Muscle of arm (tissue), 12 donors: ENCODE results near the gene BCAS3. TPM values are rescaled to one million over a fixed set of nuclear protein-coding genes. Genes with fewer than 3 reads are reported as not detected.
A peak's percentile ranks its signal among the peaks of the same experiment; 100 is the strongest.

Experiments
- DNase-seq: peaks from one replicate; pipeline ENCODE4 v3.0.0-alpha.2; 2013
- polyA plus RNA-seq, 12 donors: library from polyadenylated mRNA; unstranded; fragments of 120-200 nt; gene quantifications; one replicate each; pipeline ENCODE4 v1.2.1, GENCODE V29; 2013; ENCODE audit not compliant: insufficient read length in 12 of 12

BCAS3 gene
- polyA plus RNA-seq, 12 donors = 8.1 to 23.8 (median 11.4) TPM; not detected in 1

DNA sequence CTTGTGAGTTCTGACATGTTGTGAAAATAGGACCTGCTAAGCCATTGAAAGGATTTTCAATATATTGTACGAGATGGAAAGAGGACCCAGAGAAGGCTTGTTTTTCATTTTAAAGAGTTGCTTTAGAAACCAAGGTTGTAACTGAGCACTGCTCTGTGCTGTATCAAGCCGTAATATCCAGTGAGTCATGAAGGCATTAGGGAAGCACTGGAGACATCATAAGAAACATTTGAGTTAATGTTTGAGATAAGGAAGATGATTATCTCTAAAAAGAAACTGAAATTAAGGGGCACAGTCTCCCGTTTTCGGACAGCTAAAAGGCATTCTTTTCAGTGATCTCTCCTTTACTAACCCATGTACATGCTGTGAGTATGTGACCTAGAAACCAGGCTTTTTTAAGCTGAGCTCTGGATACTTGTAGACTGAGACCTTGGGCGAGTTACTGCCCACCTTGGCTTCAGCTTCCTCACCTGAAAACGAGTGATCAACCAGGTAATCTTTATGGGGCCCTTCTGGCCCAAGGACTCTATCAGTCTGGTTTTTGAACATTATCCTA lies 572.8 kb downstream of the BCAS3 start:
- DNase-seq = no peak

DNA sequence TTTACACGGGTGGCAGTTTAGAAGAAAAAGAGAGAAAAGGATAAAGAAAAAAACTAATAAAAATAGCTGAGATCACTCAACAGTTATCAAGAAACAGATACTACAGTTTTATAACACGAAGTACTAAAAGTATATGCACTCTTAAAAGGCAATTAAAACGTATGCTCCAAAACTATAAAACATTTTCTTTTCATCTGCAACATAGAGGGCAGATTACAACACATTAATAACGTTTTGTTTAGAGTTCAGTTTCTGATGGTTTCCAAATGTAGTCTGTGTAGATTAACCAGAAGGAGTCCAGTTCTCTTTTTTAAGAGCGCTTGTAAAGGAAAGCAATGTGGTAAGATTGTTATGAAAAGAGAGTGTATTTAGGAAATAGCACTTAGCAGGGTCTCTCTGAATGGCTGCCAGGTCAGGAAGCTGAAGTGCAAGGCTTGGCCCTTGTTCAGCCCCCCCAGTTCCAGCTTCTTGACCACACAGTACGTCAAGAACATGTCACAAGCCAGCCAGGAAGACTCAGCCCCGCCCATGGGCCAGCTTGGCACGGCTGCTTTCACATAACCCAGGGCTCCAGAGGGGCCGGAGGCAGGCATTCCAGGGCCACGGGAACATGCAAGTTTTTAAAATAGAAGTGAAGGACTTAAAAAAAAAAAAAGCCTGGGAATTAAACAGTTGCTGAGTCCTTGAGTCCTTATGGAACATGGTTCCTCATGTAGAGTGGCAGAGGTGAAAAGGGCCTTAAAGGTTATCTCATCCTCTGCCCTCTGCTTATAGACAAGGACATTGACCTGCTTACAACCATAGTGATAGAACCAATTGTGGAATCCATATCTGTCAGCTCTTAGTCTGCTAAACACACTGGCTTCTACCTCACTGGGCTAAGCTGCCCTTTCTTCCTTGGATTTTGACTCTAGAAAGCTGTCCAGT lies 574.6 kb downstream of the BCAS3 start:
- peak; percentile 63 for DNase-seq

DNA sequence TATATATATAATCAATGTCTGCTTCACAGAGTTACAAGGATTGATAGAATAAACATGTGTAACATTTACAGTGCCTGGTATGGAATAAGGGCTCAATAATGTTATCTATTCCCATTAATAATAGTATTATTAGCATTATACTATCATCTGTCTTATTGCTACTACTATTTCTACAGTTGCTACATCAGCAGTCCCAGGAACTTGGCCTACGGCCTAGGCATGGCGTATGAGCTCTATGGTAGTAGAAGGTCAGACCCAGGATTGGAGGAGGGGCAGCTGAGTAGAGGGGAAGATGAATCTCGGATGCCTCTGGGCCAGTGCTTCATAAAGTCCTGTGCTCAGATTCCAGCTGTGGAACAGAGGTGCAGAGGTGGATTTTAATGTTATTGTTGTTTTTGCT lies 575.7 kb downstream of the BCAS3 start:
- no peak for DNase-seq

DNA sequence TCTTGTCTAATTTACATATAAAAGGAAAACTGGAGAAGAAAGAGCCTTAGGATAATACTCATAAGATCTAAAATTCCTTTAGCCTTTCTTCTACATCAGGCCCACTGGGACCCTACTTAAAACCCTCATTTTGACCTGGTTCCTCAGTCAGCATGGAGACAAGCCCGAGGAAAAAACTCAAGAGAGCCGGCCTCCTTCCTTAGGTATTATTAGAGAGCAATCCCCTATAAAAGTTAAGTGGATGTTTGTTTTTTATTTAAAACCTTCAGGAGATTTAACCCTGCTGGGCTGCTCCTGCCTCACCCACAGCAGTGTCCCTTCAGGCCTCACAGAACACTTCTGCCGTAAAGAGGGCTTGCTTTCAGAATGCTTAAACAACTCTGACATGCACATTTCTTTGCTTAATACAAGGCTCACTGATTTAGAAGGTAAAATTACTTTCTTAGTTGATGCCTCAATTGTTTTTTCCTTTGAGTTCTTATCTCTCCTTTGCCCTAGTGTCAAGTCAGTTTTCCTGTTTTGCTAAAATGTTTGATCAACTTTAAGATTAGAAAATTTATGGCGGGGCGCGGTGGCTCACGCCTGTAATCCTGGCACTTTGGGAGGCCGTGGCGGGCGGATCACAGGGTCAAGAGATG lies 576.4 kb downstream of the BCAS3 start:
- DNase-seq = no peak

DNA sequence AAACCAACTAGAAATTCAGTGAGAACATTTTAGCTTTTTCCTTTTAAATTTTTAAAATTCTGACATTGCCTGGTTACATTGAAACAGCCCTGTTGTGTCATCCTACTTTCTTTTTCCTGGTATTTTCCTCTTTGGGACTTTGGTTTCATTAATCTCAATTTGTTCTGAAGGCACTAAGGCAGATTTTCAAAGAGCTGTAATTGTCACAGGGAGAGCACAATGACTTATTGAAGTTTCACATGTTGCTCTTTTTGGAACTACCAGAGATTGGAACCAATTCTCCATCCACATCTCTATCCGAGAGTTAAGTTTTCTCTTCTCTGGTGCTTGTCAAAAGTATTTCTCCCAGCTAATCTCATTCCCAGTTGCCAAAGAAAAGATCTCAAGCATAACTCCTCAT lies 577.3 kb downstream of the BCAS3 start:
- DNase-seq = no peak

DNA sequence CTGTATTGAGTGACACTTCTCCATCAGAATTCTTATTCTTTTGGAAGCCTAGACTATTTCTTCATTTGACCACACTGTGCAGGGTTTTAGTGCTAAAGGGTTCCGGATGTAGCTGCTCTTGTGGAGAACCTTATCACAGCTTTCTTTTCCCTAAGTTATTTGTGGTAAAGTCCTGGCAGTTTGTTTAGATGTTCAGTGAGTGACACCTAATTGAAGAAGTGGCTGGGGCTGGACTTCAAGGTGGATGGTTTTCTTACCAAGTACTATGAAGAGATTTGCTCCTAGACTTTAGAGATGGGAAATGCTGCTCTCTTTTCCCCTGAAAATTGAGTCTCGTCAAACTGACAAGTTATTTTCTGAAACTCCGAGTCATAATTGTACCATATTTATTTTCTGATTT lies 578.0 kb downstream of the BCAS3 start:
- no peak for DNase-seq

DNA sequence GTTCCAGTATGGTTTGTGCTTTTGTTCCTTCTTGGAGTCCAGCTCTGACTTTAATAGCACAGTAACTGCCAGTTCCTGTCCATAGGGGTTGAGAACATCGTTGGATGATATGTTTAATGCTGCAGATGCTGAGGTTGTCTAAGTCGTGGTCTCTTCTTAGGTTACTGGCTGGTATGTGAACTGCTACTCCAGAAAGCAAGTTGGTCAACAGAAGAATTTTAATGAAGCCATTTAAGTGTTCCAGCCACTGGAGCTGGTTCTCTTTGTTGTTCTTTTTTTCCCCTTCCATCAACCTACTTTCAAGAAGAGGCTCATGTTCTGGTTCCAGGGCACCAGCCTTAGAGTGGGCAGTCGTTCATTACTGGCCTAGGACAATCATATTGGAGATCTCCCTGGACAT lies 581.7 kb downstream of the BCAS3 start:
- DNase-seq = no peak

DNA sequence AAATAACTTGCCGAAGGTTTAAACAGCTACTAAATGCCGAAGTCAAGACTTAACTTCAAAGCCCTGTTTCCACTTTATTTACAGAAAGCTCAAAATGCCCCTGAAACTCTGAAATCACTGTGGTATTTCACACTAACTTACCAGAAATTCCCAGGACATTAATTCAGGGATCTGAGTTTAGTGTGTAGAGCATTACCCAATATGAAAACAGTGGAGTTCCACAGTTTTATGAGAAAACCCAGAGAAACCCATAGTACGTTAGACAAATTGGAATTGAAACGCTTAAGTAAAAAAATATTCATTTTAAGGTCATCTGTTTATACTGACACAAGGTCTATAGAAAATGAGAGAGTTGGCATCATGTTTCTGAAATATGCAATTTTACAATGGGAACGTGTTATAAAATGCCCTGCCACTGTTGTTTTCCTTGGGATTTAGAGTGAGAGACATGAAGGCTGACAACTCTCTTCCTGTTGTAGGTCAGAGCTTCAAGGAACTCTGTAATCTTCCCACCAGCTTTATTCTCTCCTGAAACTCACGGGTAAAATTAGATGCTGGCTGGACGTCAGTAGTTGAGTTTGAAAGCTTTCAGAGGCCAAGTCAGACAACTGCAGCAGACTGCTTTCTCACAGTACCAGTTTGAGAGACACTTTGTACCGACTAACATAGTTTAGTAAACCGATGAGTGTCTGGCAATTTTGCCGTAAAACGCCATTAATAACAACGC lies 582.6 kb downstream of the BCAS3 start:
- peak; percentile 34 for DNase-seq

DNA sequence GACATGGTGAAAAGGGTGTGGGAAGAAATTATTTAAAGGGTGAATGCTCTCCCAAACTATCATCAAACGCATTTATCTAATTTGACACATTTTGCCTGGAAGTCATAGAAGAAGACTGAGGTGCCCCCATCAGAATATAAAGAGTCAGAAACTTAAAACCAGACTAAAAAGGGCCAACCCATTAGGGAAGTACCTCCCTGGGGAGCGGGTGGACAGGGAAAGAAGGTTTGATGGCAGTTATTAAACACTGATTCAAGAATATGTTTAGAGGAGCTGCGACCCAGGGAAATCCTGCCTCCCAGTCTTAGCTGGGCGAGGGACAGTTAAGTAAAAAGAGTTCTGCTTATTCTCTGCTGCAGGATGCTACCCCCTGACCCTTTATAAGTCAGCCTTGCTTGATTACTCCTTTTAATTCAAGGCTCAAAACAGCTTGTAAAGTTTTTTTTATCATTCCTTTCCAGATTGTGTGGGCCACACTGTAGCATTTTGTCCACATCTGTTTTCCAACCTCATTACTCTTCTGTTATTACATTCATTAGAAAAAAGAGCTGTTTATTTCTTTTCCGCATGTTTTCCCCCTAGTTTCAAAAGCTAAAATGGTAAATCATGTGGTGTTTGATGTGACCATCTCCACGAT lies 583.5 kb downstream of the BCAS3 start:
- no peak for DNase-seq

DNA sequence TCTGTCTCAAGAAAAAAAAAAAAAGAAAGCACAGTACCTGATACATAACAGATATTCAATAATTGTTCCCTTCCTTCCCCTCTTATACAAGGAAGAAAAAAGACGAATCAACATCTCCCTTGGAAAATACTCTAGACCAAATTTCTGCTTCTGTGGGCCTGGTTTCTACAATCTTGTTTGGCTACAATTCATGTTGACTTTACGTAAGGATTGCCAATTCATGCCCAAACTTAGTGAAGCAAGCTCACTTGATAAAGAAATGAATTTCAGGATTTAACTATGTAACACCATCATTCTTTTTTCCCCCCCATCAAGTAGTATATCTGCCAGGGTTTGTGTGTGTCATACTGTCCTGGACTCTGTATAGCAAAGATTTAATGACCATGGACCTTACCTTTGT lies 587.7 kb downstream of the BCAS3 start:
- DNase-seq = no peak

DNA sequence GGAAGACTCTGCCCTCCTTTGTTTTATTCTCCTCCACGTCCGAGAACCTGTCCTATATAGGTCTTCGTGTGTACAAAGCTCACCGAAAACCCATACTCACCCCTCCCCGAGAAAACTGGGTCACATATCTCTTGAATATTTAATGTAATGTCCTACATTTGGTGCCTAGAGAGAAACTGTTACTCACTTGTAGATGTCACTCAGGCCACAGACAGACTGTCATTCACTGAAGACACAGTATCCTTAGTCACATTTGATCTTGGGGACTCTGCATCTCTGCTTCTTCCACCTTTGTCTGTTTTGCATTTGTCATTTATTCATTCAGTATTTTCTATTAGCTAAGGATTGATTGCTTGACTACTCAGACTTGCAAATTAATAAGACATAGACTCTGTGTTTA lies 590.2 kb downstream of the BCAS3 start:
- no peak for DNase-seq

DNA sequence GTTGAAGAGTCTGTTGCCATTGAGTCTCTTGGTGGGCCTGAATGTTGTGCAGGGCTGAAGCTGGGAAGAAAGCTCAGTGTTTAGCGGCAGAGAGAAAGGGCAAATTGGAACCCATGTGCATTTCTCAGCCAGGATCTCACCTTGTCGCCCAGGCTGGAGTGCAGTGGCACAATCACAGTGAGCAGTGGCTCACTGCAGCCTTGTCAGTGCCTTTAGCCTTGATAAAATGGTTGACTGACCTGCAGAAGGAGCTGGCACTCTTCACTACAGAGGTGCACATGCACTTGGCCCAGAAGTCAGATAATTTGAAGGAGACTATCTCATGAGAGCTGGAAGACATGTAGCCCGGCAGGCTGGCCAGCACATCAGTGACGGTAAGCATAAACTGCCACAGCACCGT lies 597.7 kb downstream of the BCAS3 start:
- DNase-seq = no peak

DNA sequence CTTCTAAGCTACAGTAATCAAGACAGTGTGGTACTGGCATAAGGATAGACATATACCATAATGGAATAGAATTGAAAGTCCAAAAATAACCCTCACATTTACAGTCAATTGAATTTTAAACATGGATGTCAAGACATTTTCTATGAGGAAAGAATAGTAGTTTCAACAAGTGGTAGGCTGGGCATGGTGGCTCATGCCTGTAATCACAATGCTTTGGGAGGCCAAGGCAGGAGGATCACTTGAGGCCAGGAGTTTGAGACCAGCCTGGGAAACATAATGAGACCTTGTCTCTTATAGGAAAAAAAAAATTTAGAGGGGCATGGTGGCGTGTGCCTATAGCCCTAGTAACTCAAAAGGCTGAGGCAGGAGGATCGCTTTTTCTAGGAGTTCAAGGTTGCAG lies 599.2 kb downstream of the BCAS3 start:
- DNase-seq = no peak

DNA sequence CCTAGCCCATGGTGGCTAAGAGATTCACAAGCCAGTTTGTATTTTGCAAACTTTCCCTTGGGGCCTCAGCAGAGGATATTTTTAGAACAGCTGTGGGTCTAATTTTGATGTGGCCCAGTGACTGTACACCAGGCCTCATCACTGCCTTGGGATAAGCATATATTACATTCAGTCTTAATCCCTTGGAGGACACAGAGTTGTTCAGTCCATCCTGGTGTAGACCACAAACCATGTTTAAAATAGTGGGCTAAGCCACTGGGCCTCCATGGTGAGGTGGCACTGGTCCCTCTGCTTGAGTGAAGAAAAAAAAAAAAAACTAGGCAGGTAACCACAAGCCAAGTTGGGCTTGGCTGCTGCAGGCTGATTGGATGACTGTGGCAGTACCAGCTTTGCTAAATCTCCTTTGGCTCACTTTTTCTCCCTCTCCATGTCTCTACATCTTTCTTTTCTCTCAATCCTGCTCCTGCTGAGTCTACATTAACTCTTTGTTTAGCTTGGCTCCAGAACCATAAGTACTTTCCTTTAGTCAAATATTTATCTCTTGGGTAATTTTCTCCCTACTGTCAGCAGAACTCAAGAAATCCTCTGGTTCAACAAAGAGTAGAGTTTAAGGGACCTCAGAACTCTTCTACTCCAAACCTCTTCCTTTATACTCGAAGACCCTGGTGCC lies 602.0 kb downstream of the BCAS3 start:
- DNase-seq = no peak

DNA sequence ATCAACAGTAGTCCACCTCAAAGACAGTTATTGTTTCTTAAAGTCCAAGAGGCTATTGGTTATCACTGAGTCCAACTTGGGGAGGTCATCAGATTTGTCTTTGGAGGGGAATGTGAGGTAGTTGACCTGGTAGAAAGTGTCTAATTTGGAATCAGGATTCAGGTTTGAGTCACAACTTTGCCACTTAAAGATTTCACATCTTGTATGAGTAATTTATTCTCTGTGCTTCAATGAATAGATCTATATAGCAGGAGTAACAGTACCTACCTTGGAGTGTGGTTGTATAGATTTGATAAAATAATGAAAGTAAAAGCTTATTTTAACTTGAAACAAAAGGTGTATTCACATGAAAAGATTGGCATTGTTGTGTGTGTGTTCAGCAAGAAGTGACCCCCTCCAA lies 602.7 kb downstream of the BCAS3 start:
- DNase-seq = no peak

DNA sequence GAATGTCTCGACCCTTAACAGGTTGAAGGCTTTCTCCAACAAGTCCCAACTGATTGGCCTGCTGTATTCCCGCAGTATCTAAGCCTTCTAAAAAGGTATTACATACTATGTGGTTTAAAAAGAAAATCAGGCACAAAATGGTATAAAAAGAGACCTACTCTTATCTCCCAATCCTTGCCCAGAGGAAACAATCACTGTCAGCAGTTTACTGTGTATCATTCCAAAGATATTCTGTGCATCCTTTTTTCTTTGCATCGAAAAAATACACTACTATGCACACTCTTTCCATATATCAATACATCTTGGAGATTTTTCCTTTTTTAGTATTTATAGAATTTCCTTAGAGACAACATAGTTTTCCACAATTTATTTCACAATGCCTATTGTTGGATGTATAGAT lies 603.2 kb downstream of the BCAS3 start:
- no peak for DNase-seq

DNA sequence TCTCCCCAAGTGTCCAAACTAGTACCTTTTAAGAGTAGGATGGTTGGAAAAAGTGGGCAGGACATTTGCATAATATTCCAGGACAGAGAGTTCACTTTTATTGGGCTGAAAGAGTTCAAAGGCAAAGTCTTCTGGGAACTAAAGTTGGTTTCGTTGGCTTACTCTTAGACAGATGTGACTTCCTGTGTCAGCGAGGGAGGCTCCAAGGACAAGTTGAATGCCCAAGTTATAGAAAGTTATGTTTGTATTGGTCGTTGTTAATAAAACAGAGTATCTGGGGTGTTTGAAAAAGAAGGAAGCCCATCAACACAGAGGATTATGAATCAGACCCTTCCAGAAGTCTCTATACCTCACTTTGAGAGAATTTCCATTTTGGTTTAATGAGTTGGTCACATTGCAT lies 604.7 kb downstream of the BCAS3 start:
- no peak for DNase-seq

DNA sequence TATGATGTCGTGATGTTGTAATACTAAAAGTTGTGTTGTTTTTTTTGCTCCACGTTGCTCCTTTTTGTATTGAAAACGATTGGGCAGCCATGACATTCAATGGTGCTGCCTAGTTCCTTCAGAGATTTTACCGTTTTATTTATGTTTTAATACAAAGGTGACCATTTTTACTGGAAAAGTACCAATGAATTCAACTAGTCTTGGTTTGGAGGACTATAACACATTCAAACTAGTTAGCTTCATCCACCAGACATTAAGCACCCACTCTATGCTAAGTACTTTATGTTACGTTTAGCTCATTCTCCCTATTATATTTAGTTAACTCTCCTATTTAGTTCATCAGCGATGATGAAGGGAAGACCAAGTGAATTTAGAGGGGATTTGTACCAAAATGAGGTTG lies 605.4 kb downstream of the BCAS3 start:
- DNase-seq = no peak

DNA sequence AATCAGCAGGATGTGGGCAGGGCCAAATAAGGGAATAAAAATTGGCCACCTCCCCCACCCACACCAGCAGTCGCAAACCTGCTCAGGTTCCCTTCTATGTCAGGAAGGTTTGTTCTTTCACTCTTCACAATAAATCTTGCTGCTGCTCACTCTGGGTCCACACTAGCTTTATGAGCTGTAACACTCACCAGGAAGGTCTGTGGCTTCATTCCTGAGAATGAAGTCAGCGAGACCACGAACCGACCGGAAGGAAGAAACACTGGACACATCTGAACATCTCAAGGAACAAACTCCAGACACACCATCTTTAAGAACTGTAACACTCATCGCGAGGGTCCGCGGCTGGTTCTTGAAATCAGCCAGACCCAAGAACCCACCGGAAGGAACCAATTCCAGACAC lies 606.5 kb downstream of the BCAS3 start:
- DNase-seq = no peak

DNA sequence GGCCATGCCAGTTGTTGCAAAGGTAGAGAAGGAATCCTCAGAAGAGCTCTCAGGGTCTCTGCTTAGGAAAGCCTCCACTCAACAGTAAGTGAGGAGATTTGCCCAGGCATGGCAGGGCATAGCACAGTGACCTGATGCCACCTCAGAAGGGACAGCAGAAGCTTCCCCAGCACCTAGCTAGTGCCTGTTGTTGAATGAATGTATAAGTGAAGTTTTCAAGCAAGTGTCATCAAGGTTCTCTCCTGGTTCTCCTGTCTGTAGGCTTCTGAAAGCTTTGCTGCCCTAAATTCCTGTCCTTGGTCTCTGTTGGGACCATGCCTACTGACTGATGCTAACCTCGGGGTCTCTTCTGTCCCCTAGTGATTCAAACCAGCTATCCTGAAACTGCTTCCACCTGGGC lies 607.1 kb downstream of the BCAS3 start:
- no peak for DNase-seq
